ENCODE data around the gene LRTM2. TPM values are rescaled to one million over a fixed set of nuclear protein-coding genes. Genes with fewer than 3 reads are reported as not detected.

The LRTM2 gene
- polyA plus RNA-seq, 1 donor from 2014 or later, result 2.4 TPM

- Histone ChIP-seq H3K9ac (ENCODE audit: low read length) (no peak overlapping the region), H3K9me2 (ENCODE audit: insufficient read depth, low read length) (no peaks in the 10 kb centered on the region), H3K27me3 (ENCODE audit: insufficient read depth, low read depth, low read length) (no peaks in the 10 kb centered on the region), H4K20me1 (ENCODE audit: insufficient read depth) (no peaks in the 10 kb centered on the region), H3K79me2 (replicated peaks; ENCODE audit: insufficient read depth, low read length) (no peaks in the 10 kb centered on the region), H3K4me3 (ENCODE audit: low read length) (no peak overlapping the region), H3K9me3 (ENCODE audit: low read length) (peaks cover 3% of the 10 kb centered on the region), H3K36me3 (ENCODE audit: insufficient read depth, low read length) (no peaks in the 10 kb centered on the region), H3F3A (ENCODE audit: insufficient read depth, low read length, poor library complexity, severe bottlenecking) (no peaks in the 10 kb centered on the region), H2AFZ (ENCODE audit: low read depth, low read length) (no peak overlapping the region), H3K4me2 (ENCODE audit: low read length) (no peak overlapping the region), H3K27ac (ENCODE audit: low read length) (no peak overlapping the region)
- TF ChIP-seq RAD21 (conservative IDR thresholded peaks at IDR 0.05) (no peak), SMC3 (conservative IDR thresholded peaks at IDR 0.05; ENCODE audit: poor library complexity) (no peak), MXI1 (conservative IDR thresholded peaks at IDR 0.05; ENCODE audit: poor library complexity, severe bottlenecking) (no peak), CTCF (IDR thresholded peaks at IDR 0.05; ENCODE audit: poor library complexity, severe bottlenecking) (no peak), POLR2AphosphoS5 (IDR thresholded peaks at IDR 0.05) (no peak), REST (IDR thresholded peaks at IDR 0.05; ENCODE audit: borderline replicate concordance) (no peak), TAF1 (IDR thresholded peaks at IDR 0.05; ENCODE audit: low read depth) (no peak), EP300 (conservative IDR thresholded peaks at IDR 0.05; ENCODE audit: poor library complexity, severe bottlenecking) (no peak), EZH2 (IDR thresholded peaks at IDR 0.05; ENCODE audit: borderline replicate concordance, insufficient read depth, low read length, poor library complexity, severe bottlenecking) (no peak)
Measured at GRCh38 chr12:1885082-1885596, 64.8 kb downstream of the LRTM2 start.

GRCh38 chr12:1885599-1886245 is 65.4 kb downstream of the LRTM2 start:
- Histone ChIP-seq H3K9me3 (ENCODE audit: low read length) (peaks cover 3% of the 10 kb centered on the region), H3K79me2 (replicated peaks; ENCODE audit: insufficient read depth, low read length) (no peaks in the 10 kb centered on the region), H3K9ac (ENCODE audit: low read length) (no peak overlapping the region), H3K9me2 (ENCODE audit: insufficient read depth, low read length) (no peaks in the 10 kb centered on the region), H3K27ac (ENCODE audit: low read length) (no peak overlapping the region), H3K4me3 (ENCODE audit: low read length) (no peak overlapping the region), H3K4me2 (ENCODE audit: low read length) (no peak overlapping the region), H4K20me1 (ENCODE audit: insufficient read depth) (no peaks in the 10 kb centered on the region), H3K27me3 (ENCODE audit: insufficient read depth, low read depth, low read length) (no peaks in the 10 kb centered on the region), H2AFZ (ENCODE audit: low read depth, low read length) (no peak overlapping the region), H3K36me3 (ENCODE audit: insufficient read depth, low read length) (no peaks in the 10 kb centered on the region), H3F3A (ENCODE audit: insufficient read depth, low read length, poor library complexity, severe bottlenecking) (no peaks in the 10 kb centered on the region)
- TF ChIP-seq CTCF (IDR thresholded peaks at IDR 0.05; ENCODE audit: poor library complexity, severe bottlenecking) (no peak), REST (IDR thresholded peaks at IDR 0.05; ENCODE audit: borderline replicate concordance) (no peak), EP300 (conservative IDR thresholded peaks at IDR 0.05; ENCODE audit: poor library complexity, severe bottlenecking) (no peak), RAD21 (conservative IDR thresholded peaks at IDR 0.05) (no peak)
